Kidney (tissue), 14 donors: ENCODE results near the gene AUTS2. TPM values are rescaled to one million over a fixed set of nuclear protein-coding genes. Genes with fewer than 3 reads are reported as not detected.

Experiments
- DNase-seq, 5 donors: peaks; one replicate each; pipeline ENCODE4 v3.0.0-alpha.2; 2013 to 2020
- FAIRE-seq: peaks from 2 replicates; lab custom pipeline; 2012; peaks lifted over from hg19 to GRCh38; lab: Jason Lieb, UNC
- H3K27ac ChIP-seq, 2 donors: one replicate each; pipeline ENCODE4 v1.7.0; 2013; ENCODE audit warnings: low read depth in 2 of 2, low read length in 2 of 2, inconsistent platforms in 1 of 2
- H3K27me3 ChIP-seq: one replicate; pipeline ENCODE4 v1.7.1; 2013; ENCODE audit warnings: low read length, inconsistent platforms; ENCODE audit not compliant: control insufficient read depth, insufficient read depth
- H3K36me3 ChIP-seq, 3 donors: one replicate each; pipeline versions ENCODE4 v1.7.0 to v1.7.1; 2013; ENCODE audit warnings: low read length in 3 of 3, control low read depth in 1 of 3, inconsistent platforms in 1 of 3; ENCODE audit not compliant: insufficient read depth in 3 of 3, control insufficient read depth in 2 of 3
- H3K4me1 ChIP-seq, 3 donors: one replicate each; pipeline versions ENCODE4 v1.7.0 to v1.7.1; 2013; ENCODE audit warnings: low read length in 3 of 3, inconsistent platforms in 1 of 3, low read depth in 1 of 3; ENCODE audit not compliant: control insufficient read depth in 2 of 3, insufficient read depth in 2 of 3
- H3K4me3 ChIP-seq, 3 donors: one replicate each; pipeline versions ENCODE4 v1.7.0 to v1.8.1; 2013; ENCODE audit warnings: low read length in 3 of 3, control low read depth in 1 of 3, inconsistent platforms in 1 of 3
- H3K9ac ChIP-seq, 3 donors: one replicate each; pipeline versions ENCODE4 v1.7.0 to v1.7.1; 2013; ENCODE audit warnings: low read length in 3 of 3, control low read depth in 1 of 3, inconsistent platforms in 1 of 3
- H3K9me3 ChIP-seq, 3 donors: one replicate each; pipeline versions ENCODE4 v1.7.0 to v1.7.1; 2013; ENCODE audit warnings: low read length in 3 of 3, control low read depth in 1 of 3, inconsistent platforms in 1 of 3; ENCODE audit not compliant: control insufficient read depth in 2 of 3, insufficient read depth in 1 of 3
- CTCF ChIP-seq: IDR thresholded peaks from 3 replicates; pipeline ENCODE4 v1.5.1; 2012; ENCODE audit warnings: mild to moderate bottlenecking, moderate library complexity, borderline replicate concordance; ENCODE audit not compliant: insufficient read depth; ENCODE audit errors: extremely low read depth
- intact Hi-C: fragments of 100-400 bp; cut with DNase I; formaldehyde crosslinking; loops from one replicate; pipeline ENCODE4 v1.11.1; 2022
- polyA plus RNA-seq: library from polyadenylated mRNA; stranded (reverse); fragments of 350-450 nt; fragmentation: Illumina TruSeq; extraction: RNeasy Lipid Tissue Mini Kit (QIAGEN cat#74804); gene quantifications from one replicate; pipeline ENCODE4 v1.2.3, GENCODE V29; 2014; ENCODE audit warnings: low read depth, low replicate concordance; ENCODE audit not compliant: insufficient read depth
- total RNA-seq: library from RNA; stranded (reverse); fragmentation: NEBNext Ultra II Directional; extraction: Animal tissue kit (Norgen Biotek cat#: 25700); gene quantifications from one replicate; pipeline ENCODE4 v1.2.1, GENCODE V29; 2021
- donor health status: control.
- donor health status: control.
- donor health status: control.
- donor health status: control.
- donor health status: control.
- donor health status: DM: yes; HTN: yes; CAD: no.
- donor health status: Normal renal cell carcinoma (clear cell type).

Gene AUTS2
- total and polyA plus RNA-seq, 2 donors from 2014 or later = 5.2 to 33.8 TPM

DNA sequence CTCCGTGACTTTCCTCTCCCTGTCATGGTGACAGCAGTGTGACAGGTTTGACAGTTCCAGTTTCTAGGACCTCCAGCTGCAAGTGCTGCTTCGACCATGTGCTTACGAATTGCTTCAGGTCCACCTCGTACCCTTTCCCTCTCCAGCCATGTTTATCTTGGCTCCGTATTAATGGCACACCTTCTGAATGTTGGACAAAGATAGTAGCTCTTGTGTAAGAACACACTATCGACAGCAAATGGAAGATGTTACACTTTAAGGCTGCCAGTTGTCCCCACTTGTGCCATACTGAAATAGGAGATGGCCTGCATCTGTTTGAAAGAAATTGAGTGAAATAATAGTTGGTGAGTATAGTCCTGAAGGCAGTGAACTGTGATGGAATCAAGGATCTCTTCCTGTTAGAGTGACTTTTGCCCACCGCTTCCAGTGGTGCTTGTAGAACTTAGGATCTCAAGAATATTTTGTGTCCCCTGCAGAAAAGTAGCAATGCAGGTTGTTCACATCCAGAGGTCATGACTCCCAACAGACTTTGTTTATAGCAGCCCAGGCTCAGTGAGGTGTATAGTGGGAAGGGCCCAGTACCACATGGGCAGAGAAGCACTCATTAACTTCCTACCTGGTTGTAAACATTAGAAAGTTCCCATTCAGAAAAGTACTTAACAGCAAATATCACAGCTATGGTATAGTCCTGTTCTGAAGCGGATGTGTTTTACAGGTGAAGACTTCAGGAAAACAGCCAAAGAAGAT lies 904.0 kb downstream of the AUTS2 start:
- no peaks in the 10 kb centered on the region for H3K36me3 ChIP-seq
- DNase-seq = peak in 3 of 5 donors; percentile 38 to 64 (median 55)
- no peak for TF ChIP-seq CTCF
- H3K9me3 ChIP-seq = no peaks in the 10 kb centered on the region
- H3K4me3 ChIP-seq = no peak overlapping the region
- no peaks in the 10 kb centered on the region for H3K27me3 ChIP-seq
- intact Hi-C loops = no loop called here
- H3K9ac ChIP-seq = no peak overlapping the region
- no peak for FAIRE-seq
- H3K4me1 ChIP-seq = peaks cover 3 to 12% (median 10%) of the 10 kb centered on the region in 3 donors
- no peak overlapping the region for H3K27ac ChIP-seq

GRCh38 chr7:70504254-70504653 lies 906.0 kb downstream of the AUTS2 start:
- Histone ChIP-seq H3K9ac (no peak overlapping the region), H3K4me1 (peaks cover 3 to 12% (median 10%) of the 10 kb centered on the region in 3 donors), H3K4me3 (no peak overlapping the region), H3K36me3 (no peaks in the 10 kb centered on the region), H3K9me3 (no peaks in the 10 kb centered on the region), H3K27ac (no peak overlapping the region), H3K27me3 (no peaks in the 10 kb centered on the region)
- TF ChIP-seq CTCF = no peak
- FAIRE-seq (no peak), DNase-seq (no peak)
- intact Hi-C loops = no loop called here

DNA sequence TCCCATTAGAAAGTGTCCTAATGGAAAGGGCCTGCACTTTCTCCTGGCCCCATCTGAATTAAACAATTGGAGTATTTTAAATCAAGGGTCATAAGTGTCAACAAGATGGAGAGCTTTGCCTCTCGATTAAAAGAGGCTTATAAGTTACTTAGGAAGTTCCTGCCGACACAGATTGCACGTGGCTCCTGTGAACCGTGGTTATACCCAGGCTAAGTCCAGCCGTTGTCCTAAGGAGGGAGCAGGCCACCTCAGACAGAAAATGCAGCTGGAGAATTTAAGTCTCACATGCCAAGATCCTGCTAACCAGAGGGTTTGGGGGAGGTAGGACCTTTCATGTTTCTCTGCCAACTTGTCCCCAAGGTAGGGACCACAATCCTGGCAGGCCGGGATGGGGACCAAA lies 907.2 kb downstream of the AUTS2 start:
- Histone ChIP-seq H3K4me1 (peaks cover 3 to 12% (median 10%) of the 10 kb centered on the region in 3 donors), H3K36me3 (no peaks in the 10 kb centered on the region), H3K27me3 (no peaks in the 10 kb centered on the region), H3K9ac (no peak overlapping the region), H3K4me3 (no peak overlapping the region), H3K27ac (no peak overlapping the region), H3K9me3 (no peaks in the 10 kb centered on the region)
- intact Hi-C loops = no loop called here
- FAIRE-seq (no peak), DNase-seq (peak in 1 of 5 donors; percentile 38)
- TF ChIP-seq CTCF = no peak
